Ramos (cell line): ENCODE data around the gene FAM193A.

ENCODE experiments used
- in situ Hi-C: fragments of 300-500 bp; cut with MboI; formaldehyde crosslinking; loops from one replicate; pipeline ENCODE4 v1.14.3; 2022; ENCODE audit warnings: low sequenced_read_pairs; ENCODE audit not compliant: unreplicated experiment

The FAM193A gene

GRCh38 chr4:2638730-2639129, 102.3 kb downstream of the FAM193A start:
- in situ Hi-C loops: no loop called here

DNA sequence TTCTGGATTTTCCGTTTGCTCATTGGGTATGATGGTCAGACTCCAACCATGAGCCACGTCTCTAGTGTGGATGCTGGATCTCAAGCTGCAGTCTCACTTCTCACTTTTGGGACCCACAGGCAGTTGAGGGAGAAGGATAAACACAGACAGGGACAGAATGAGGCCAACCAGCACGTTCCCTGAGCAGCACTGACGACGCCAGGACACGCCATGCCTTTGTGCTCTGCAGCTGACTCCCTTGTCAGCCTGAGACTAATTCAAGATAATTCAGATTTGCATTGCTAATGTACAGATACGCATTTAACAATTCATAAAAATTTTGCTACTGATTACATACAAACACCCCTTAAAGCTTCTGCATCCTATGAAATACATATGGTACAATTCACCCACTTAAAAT, 106.5 kb downstream of the FAM193A start:
- in situ Hi-C loops: no loop called here

DNA sequence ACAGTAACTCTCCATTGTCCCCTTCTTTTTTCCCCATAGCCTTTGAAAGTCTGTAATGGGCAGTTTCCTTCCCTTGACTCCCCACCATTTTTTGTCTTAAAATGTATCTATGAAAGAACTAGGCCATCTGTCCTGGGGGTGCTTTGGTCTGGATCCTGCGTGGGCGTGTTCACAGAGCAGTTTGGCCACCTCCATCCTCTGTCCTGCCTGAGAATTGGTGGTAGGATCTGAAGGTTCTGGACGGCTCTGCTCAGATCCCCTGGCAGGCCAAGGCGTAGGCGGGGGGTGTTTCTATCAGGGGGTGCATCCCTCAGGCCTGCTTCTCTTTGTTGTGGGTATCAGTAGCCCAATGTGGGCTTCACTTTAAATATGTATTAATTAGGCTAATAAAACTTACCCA, 107.1 kb downstream of the FAM193A start:
- in situ Hi-C loops: no loop called here

DNA sequence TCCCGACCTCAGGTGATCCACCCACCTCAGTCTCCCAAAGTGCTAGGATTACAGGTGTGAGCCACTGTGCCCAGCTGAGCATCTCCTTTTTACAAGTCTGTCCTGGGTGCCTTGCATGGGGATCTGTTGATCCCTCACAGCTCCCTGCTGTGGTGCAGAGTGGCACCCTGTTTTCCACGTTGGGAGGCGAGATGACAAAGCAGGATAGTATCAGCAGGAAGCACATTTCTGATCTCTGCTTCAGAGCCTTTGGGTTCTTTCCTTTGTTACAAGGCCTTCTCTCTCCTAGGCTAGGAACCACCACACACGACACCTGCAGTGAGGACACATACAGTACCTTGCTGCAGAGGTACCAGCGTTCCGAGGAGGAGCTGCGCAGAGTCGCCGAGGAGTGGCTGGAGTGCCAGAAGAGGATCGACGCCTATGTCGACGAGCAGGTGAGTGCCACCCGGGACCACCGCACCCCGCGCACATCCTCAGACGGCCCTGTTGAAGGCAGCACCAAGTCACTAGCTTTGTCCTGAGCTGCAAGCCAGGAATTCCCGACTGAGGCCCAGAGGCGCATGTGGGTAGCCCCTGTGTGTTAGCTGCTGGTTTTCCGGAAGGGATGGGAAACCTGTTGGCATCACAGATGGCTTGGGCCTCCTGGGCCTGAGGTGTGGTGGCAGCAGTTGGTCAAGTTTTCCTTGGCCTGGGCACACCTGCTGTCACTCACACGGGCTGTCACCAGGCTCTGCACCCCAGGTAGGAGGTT, 110.1 kb downstream of the FAM193A start:
- in situ Hi-C loops: no loop called here

DNA sequence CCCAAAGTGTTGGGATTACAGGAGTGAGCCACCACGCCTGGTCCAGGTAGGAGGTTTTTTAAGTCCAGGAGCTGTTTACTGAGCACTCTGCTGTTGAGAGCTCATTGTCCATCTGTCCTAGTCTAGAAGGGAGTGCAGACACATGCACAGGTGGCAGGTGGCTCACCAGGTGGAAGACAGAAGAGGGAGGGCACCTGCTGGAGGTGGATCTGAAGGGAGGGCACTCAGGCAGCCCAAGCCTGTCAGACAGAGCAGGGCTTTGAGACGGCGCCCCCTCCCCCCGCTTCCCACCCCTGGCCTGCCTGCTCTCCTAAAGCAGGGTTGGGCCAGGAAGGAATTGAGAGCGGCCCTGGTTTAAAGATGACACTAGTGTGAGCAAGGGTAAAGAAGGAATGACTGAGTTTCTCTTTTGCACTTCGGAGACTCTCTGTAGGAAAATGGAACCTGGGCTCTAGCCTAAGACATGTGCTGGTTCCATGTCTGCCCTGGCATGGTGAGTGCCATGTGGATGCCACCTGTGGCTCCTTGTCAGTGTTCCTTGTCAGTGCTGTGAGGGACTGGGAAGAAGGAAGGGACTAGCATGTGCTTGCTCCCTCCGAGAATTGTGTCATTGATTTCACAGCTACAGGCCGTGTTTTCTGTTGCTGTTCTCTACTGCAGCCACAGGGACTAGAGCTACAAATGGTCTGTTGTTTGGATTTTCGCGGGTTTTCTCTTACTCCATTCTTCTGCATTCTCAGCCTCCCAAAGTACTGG, 111.1 kb downstream of the FAM193A start:
- in situ Hi-C loops: no loop called here

- in situ Hi-C loops: no loop called here
Observed at GRCh38 chr4:2648159-2648814, 111.8 kb downstream of the FAM193A start.

DNA sequence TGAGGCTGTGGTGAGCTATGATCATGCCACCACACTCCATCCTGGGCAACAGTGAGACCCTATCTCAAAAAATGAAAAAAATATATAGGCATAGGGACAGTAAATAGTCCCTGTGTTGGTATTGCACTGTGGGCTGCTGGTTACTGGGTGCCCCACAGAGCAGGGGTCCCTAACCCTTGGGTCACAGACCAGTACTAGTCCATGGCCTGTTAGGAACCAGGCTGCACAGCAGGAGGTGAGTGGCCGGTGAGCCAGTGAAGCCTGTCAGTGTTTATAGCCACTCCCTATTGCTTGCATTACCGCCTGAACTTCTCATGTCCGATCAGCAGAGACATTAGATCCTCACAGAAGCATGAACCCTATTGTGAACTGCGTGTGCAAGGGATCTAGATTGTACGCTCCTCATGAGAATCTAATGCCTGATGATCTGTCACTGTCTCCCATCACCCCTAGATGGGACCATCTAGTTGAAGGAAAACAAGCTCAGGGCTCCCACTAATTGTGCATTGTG, 113.2 kb downstream of the FAM193A start:
- in situ Hi-C loops: no loop called here

GRCh38 chr4:2650276-2650675, 113.8 kb downstream of the FAM193A start:
- in situ Hi-C loops: no loop called here

- in situ Hi-C loops: no loop called here
Observed at GRCh38 chr4:2651546-2651945, 115.1 kb downstream of the FAM193A start.

DNA sequence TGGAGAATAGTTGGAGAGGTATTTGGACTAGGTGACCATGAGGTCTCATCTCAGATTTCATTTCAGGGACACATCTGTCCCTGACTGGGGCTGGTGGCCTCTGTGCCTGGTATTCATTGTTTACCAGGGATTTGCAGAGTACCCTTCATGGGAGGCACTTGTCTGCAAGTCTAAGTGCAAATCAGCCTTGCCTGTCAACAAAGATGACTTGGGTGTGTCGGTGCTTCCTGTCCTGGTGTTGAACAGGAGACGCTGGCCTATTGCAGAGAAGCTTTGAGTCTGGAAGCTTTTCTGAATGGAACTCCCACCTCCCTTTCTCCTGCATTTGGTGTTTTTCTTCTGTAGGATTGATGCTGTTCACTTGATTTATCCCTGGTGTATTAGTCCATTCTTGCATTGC, 115.6 kb downstream of the FAM193A start:
- in situ Hi-C loops: no loop called here

GRCh38 chr4:2652415-2653160, 116.1 kb downstream of the FAM193A start:
- in situ Hi-C loops: no loop called here

GRCh38 chr4:2660596-2661211, 124.3 kb downstream of the FAM193A start:
- in situ Hi-C loops: no loop called here

DNA sequence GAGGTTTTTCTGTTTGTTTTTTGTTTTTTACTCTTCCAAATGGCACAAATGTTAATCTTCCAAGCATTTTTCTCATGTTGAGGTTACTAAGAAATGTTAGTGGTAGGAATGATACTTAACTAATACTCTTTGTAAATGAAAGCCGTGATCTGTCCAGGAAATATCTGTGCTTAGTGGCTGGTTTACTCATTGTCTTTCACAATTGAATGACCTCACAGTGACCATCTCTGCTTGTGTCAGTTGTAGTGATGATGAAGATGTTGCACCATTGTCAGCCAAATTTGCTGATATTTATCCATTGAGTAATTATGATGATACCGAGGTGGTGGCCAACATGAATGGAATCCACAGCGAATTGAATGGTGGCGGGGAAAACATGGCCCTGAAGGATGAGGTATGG, 126.2 kb downstream of the FAM193A start:
- in situ Hi-C loops: no loop called here

- in situ Hi-C loops: no loop called here
Observed at GRCh38 chr4:2663275-2663674, 126.8 kb downstream of the FAM193A start.

- in situ Hi-C loops: no loop called here
Observed at GRCh38 chr4:2666722-2667247, 130.3 kb downstream of the FAM193A start.

DNA sequence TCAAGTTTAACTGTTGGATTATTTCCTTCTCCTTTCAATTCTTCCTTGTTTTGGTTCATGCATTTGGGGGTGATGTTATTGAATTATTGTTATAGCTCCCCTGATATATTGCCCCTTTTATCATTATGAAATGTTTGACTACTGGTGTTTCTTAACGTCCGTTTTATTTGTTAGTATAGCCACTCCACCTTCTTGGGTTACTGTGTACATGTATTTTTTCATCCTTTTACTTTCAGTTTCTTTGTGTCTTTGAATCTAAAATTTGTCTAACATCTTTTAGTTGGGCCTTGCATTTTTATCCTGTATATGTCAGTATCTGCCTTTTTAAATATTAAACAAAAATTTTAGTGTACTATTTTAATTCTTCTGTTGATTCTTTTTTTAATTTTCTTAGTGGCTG, 131.0 kb downstream of the FAM193A start:
- in situ Hi-C loops: no loop called here

GRCh38 chr4:2671267-2671895, 134.9 kb downstream of the FAM193A start:
- in situ Hi-C loops: no loop called here

DNA sequence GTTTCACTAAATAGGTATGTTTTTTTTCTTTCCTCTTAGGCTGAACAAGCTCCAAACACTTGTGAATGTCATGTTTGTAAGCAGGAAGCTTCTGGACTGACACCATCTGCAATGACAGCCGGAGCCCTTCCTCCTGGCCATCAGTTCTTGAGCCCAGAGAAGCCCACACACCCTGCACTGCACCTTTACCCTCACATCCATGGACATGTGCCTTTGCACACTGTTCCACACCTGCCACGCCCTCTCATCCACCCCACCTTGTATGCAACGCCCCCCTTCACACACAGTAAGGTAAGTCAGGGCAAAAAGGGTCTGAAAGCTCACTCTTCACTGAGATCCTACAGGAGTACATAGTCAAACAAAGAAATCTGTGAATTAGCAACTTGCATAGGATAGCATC, 135.6 kb downstream of the FAM193A start:
- in situ Hi-C loops: no loop called here

DNA sequence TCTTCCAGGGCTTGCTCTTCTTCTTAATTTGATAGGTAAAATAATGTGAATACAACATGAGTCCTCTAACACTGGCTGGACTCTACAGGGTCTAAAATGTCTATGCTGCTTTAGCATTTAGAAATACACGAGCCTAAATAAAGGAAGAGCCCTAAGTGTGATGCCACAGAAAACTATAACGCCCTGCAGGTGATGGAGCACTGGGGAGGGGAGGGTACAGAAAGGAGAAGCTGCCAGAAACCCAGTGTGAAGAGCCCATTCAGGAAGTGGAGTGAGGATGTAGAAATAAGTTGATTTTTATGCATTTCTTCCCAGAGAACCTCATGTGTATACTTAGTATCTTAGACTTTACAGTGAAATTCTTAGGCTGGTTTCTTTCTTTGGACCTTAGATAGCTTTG, 136.3 kb downstream of the FAM193A start:
- in situ Hi-C loops: no loop called here
